ENCODE results near the gene TUFT1. TPM values are rescaled to one million over a fixed set of nuclear protein-coding genes. Genes with fewer than 3 reads are reported as not detected.

Gene TUFT1
- total and polyA plus RNA-seq, 2 donors (not counting 1 experiment from before 2014, with no cell fraction given): 0.82 to 2.2 TPM

GRCh38 chr1:151611832-151612500, 71.9 kb downstream of the TUFT1 start, which contains the start of gene SNX27:
Gene SNX27, plus strand, starts transcription at chr1:151612050. Its CDS starts 152 bp downstream, at chr1:151612202.
- CTCF ChIA-PET: interaction anchor here (1.0 to 2.5 kb wide), 3 partner anchors 13 to 18 kb away, joined by 3 to 11 read pairs (median 4); no protein-coding TSS in a partner anchor
- DNase-seq (peak; percentile 94), ATAC-seq (ENCODE audit: low read depth) (peak; percentile 96)
- POLR2A ChIA-PET: interaction anchor here (0.6 to 1.6 kb wide), 3 partner anchors 143 to 179 kb away, joined by 4 to 5 read pairs (median 4); partner anchors contain the start of genes MRPL9 and TDRKH
- peak within 1 kb of the TSS; percentile 91 for H3K4me3 Mint-ChIP-seq
- Histone ChIP-seq H3K27ac (ENCODE audit: low read length in 2 of 2) (peak within 1 kb of the TSS in 1 of 2 donors; percentile 79), H3K9me3 (ENCODE audit: control extremely low read depth in 1 of 3, control insufficient read depth in 2 of 3, insufficient read depth in 1 of 3, low read length in 2 of 3) (no peaks in the 10 kb centered on the region), H3K36me3 (replicated peaks in 1 of 2; ENCODE audit: control extremely low read depth in 1 of 2, control insufficient read depth in 1 of 2, extremely low read depth in 1 of 2, insufficient read depth in 2 of 2, low read length in 1 of 2) (peaks cover 5 to 8% of the 10 kb centered on the region in 2 experiments), H3K79me2 (ENCODE audit: control insufficient read depth, insufficient read depth, low read length) (peaks cover 46% of the 10 kb centered on the region), H4K20me1 (ENCODE audit: control insufficient read depth, insufficient read depth, low read length, poor library complexity, severe bottlenecking) (no peaks in the 10 kb centered on the region), H3K4me1 (ENCODE audit: control insufficient read depth in 2 of 2, insufficient read depth in 2 of 2, low read length in 2 of 2) (peaks cover 11 to 18% of the 10 kb centered on the region in 2 donors), H2AFZ (ENCODE audit: insufficient read depth, low read depth, low read length, poor library complexity, severe bottlenecking) (peak within 1 kb of the TSS; percentile 95), H3K4me2 (replicated peaks; ENCODE audit: low read depth, low read length, poor library complexity, severe bottlenecking) (peak within 1 kb of the TSS; percentile 99), H3K9ac (ENCODE audit: low read length) (peak within 1 kb of the TSS; percentile 83), H3K4me3 (ENCODE audit: control extremely low read depth in 1 of 5, extremely low read depth in 1 of 5, insufficient read depth in 1 of 5, low read depth in 2 of 5, low read length in 4 of 5) (peak within 1 kb of the TSS; percentile 52 to 94 (median 84)), H3K27me3 (replicated peaks in 1 of 4; ENCODE audit: control extremely low read depth in 1 of 4, control insufficient read depth in 3 of 4, insufficient read depth in 4 of 4, low read length in 3 of 4) (peaks cover 0 to 3% (median 1%) of the 10 kb centered on the region in 4 experiments)
- peaks cover 32% of the 10 kb centered on the region for H3K4me1 Mint-ChIP-seq
- H3K27ac Mint-ChIP-seq: peak within 1 kb of the TSS; percentile 94
- peaks cover 5% of the 10 kb centered on the region for H3K27me3 Mint-ChIP-seq
- under 1% methylated on average over 73 of the region's 79 CpGs for WGBS (ENCODE audit: insufficient coverage)
- H3K9me3 Mint-ChIP-seq (ENCODE audit: insufficient read depth): no peaks in the 10 kb centered on the region
- intact Hi-C loops (cut with micrococcal nuclease): loop anchor here (1.0 to 5.0 kb wide), 5 partner anchors 72 to 297 kb away; partner anchors contain the start of genes PSMB4, RFX5, TDRKH and THEM4
- TF ChIP-seq CTCF (IDR thresholded peaks at IDR 0.05) (no peak), EZH2 (IDR thresholded peaks at IDR 0.05; ENCODE audit: borderline replicate concordance, insufficient read depth, low read depth, low read length, poor library complexity, severe bottlenecking) (no peak)

Data from B cell (primary cell).